Transverse colon (tissue), 4 donors: ENCODE data around the gene MGAT3. TPM values are rescaled to one million over a fixed set of nuclear protein-coding genes. Genes with fewer than 3 reads are reported as not detected.

ENCODE experiments used
- DNase-seq: peaks from one replicate; pipeline ENCODE4 v3.0.0-alpha.2; 2019
- H3K27ac ChIP-seq, 4 donors: fragments of 200-600 bp; sonication (generic); 2 replicates each; pipeline ENCODE4 v1.5.1; 2016 to 2018; ENCODE audit warnings: inconsistent platforms in 4 of 4
- H3K27me3 ChIP-seq: fragments of 200-600 bp; sonication (generic); 2 replicates; pipeline ENCODE4 v1.5.1; 2017; ENCODE audit warnings: inconsistent platforms
- H3K36me3 ChIP-seq, 4 donors: fragments of 200-600 bp; sonication (generic); 2 replicates each; pipeline ENCODE4 v1.5.1; 2017 to 2019; ENCODE audit warnings: inconsistent platforms in 4 of 4
- H3K4me1 ChIP-seq, 4 donors: fragments of 200-600 bp; sonication (generic); 2 replicates each; pipeline ENCODE4 v1.5.1; 2017 to 2020; ENCODE audit warnings: inconsistent platforms in 4 of 4
- H3K4me3 ChIP-seq, 4 donors: fragments of 200-600 bp; sonication (generic); 1 replicate in 1 of 4; 2 replicates in 3 of 4; pipeline versions ENCODE4 v1.5.1 to v1.6.1; 2017 to 2019; ENCODE audit warnings: inconsistent platforms in 4 of 4
- H3K9me3 ChIP-seq, 2 donors: fragments of 200-600 bp; sonication (generic); 2 replicates each; pipeline ENCODE4 v1.5.1; 2017 to 2019; ENCODE audit warnings: inconsistent platforms in 2 of 2
- EP300 ChIP-seq: sonication (generic); formaldehyde crosslinking; IDR thresholded peaks from one replicate; pipeline ENCODE4 v1.6.1; 2017; ENCODE audit warnings: antibody characterized with exemption, low read depth
- POLR2A ChIP-seq: fragments of 450-650 bp; IDR thresholded peaks from one replicate; pipeline ENCODE4 v1.6.1; 2016; ENCODE audit warnings: antibody characterized with exemption, mild to moderate bottlenecking, moderate library complexity
- POLR2AphosphoS5 ChIP-seq, 3 donors: sonication (generic); formaldehyde crosslinking; IDR thresholded peaks; one replicate each; pipeline ENCODE4 v1.6.1; 2016; ENCODE audit warnings: antibody characterized with exemption in 3 of 3
- WGBS, 2 donors: methylation state at CpG; one replicate each; pipeline ENCODE4 v1.1.5; 2018; ENCODE audit warnings: low coverage in 1 of 2; 5-methylcytosine and 5-hydroxymethylcytosine counted together
- in situ Hi-C, 4 donors: fragments of 200-750 bp; cut with MboI; loops; one replicate each; pipeline versions ENCODE4 v1.15.0 to v1.15.1; 2017; ENCODE audit warnings: low sequenced_read_pairs in 3 of 4, low pct_ligation_motif_present in 1 of 4, low pct_unique_long_range_greater_than_20kb in 1 of 4
- intact Hi-C: fragments of 100-400 bp; cut with DNase I; formaldehyde crosslinking; loops from one replicate; pipeline ENCODE4 v1.15.1; 2023; ENCODE audit warnings: low total_unique reads
- total RNA-seq, 4 donors: library from RNA; depleted of rRNA; stranded (reverse); fragments of >200 nt; gene quantifications; one replicate each; pipeline ENCODE4 v1.1.0, GENCODE V29; 2016
- TF ChIP-seq, protein P1 (sequence below), 5 experiments: fragments of 200-600 bp in 3 of 5; fragments of 450-650 bp in 2 of 5; sonication (generic) in 3 of 5; IDR thresholded peaks; 1 replicate in 2 of 5; 2 replicates in 3 of 5; pipeline ENCODE4 v1.5.1; 2016 to 2017; ENCODE audit warnings: antibody characterized with exemption in 5 of 5, inconsistent platforms in 3 of 5, mild to moderate bottlenecking in 2 of 5, moderate library complexity in 1 of 5

MGAT3 gene
- total RNA-seq, 4 donors from 2014 or later = 1.2 to 10.1 (median 5.2) TPM

GRCh38 chr22:39428597-39429071, 28.2 kb upstream of the MGAT3 start:
- no peaks in the 10 kb centered on the region for H3K27me3 ChIP-seq
- intact Hi-C loops = no loop called here
- peaks cover 0 to 12% (median 10%) of the 10 kb centered on the region in 4 donors for H3K4me1 ChIP-seq
- in situ Hi-C loops = no loop called here
- H3K36me3 ChIP-seq = peaks cover 0 to 32% (median 12%) of the 10 kb centered on the region in 4 donors
- peak overlapping the region in 2 of 4 donors; percentile 56 to 72 for H3K27ac ChIP-seq
- TF ChIP-seq, protein P1, sequence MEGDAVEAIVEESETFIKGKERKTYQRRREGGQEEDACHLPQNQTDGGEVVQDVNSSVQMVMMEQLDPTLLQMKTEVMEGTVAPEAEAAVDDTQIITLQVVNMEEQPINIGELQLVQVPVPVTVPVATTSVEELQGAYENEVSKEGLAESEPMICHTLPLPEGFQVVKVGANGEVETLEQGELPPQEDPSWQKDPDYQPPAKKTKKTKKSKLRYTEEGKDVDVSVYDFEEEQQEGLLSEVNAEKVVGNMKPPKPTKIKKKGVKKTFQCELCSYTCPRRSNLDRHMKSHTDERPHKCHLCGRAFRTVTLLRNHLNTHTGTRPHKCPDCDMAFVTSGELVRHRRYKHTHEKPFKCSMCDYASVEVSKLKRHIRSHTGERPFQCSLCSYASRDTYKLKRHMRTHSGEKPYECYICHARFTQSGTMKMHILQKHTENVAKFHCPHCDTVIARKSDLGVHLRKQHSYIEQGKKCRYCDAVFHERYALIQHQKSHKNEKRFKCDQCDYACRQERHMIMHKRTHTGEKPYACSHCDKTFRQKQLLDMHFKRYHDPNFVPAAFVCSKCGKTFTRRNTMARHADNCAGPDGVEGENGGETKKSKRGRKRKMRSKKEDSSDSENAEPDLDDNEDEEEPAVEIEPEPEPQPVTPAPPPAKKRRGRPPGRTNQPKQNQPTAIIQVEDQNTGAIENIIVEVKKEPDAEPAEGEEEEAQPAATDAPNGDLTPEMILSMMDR (IDR thresholded peaks at IDR 0.05) = no peak
- TF ChIP-seq POLR2A (no peak), POLR2AphosphoS5 (IDR thresholded peaks at IDR 0.05) (no peak), EP300 (no peak)
- H3K4me3 ChIP-seq = no peak overlapping the region
- WGBS, 2 donors = 86% methylated on average over 8 of the region's 10 CpGs; no CpG with 5 or more reads in 1 of the 2 donors
- no peaks in the 10 kb centered on the region for H3K9me3 ChIP-seq
- no peak for DNase-seq

DNA sequence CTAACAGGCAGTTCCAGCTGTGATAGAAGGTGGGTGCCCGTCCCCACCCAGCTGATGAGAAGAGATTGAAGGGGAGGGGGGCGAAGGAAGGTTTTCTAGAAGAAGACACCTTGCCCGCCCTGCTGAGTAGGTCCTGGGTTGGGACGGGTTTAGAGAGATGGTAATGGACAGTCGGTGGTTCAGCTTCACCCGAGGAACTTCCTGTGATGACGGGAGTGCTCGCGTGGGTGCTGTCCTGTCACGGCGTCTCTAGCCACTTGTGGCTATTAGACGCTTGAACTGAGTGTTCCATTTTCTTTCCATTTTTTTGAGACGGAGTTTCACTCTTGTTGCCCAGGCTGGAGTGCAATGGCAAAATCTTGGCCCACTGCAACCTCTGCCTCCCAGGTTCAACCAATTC, 27.6 kb upstream of the MGAT3 start:
- Histone ChIP-seq H3K4me3 (no peak overlapping the region), H3K4me1 (peaks cover 0 to 12% (median 10%) of the 10 kb centered on the region in 4 donors), H3K9me3 (no peaks in the 10 kb centered on the region), H3K27ac (peak overlapping the region in 2 of 4 donors; percentile 56 to 72), H3K36me3 (peaks cover 0 to 32% (median 12%) of the 10 kb centered on the region in 4 donors), H3K27me3 (no peaks in the 10 kb centered on the region)
- TF ChIP-seq EP300 (no peak), POLR2A (no peak), POLR2AphosphoS5 (IDR thresholded peaks at IDR 0.05) (no peak)
- TF ChIP-seq, protein P1 (IDR thresholded peaks at IDR 0.05) = no peak
- WGBS, 2 donors = 90% methylated on average over 13 of the region's 13 CpGs; no CpG with 5 or more reads in 1 of the 2 donors
- intact Hi-C loops = no loop called here
- in situ Hi-C loops = no loop called here
- no peak for DNase-seq

DNA sequence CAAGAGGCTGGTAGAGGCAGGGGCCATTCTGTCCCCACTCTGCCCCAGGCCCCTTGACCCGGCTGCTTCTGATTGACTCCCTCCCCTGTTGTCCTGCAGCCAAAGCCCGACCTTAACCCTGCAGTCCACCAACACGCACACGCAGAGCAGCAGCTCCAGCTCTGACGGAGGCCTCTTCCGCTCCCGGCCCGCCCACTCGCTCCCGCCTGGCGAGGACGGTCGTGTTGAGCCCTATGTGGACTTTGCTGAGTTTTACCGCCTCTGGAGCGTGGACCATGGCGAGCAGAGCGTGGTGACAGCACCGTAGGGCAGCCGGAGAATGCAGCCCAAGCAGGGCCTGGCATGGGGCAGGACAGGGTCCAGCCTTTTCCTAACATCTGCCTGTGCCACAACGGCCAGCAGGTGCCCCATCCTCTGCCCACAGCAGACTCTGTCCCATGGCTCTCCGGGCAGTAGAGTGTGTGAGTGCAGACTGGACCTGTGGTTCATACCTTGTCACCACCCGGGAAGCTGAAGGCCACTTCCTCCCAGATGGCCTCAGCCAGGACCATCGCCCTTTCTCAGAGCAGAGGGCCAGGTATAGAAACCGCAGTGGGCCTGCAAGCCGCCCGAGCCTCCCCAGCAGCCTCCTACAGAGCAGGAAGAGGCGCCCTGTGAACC, 26.8 kb upstream of the MGAT3 start:
- Histone ChIP-seq H3K4me1 (peaks cover 0 to 12% (median 10%) of the 10 kb centered on the region in 4 donors), H3K4me3 (no peak overlapping the region), H3K9me3 (no peaks in the 10 kb centered on the region), H3K36me3 (peaks cover 0 to 32% (median 12%) of the 10 kb centered on the region in 4 donors), H3K27ac (peak overlapping the region; percentile 69 to 79 (median 73)), H3K27me3 (no peaks in the 10 kb centered on the region)
- DNase-seq = no peak
- in situ Hi-C loops = no loop called here
- intact Hi-C loops = no loop called here
- TF ChIP-seq, protein P1 (IDR thresholded peaks at IDR 0.05) = no peak
- no peak for TF ChIP-seq POLR2A
- 88% methylated on average over 25 of the region's 27 CpGs; no CpG with 5 or more reads in 1 of the 2 donors for whole genome bisulfite sequencing, 2 donors

DNA sequence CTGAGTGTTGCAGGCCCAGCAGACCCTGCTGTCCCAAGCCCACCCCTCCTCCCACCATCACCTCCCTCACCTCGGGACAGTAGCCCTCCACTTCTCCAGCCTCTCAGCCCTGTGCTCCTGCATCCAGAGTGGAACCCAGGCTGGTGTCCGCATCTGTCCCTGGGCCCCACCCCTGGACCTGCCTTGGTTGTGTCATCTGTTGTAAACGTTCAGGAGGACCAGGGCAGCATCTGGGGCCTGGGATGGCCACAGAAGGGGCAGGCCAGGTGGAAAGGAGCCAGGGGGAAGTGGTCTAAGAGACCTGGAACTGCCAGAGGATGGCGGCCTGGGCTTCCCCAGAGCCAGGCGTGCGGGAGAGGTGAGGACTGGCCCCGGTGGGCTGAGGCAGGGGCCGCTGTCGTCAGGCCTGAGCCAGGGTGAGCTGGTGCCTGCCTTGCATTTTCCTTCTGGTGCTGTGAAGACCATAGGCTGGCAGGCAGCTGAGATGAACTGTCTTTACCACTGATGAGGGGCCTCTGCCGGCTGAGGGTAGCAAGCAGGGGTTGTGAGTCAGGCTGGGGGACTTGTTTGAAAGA, 26.1 kb upstream of the MGAT3 start:
- Histone ChIP-seq H3K27me3 (no peaks in the 10 kb centered on the region), H3K4me1 (peaks cover 0 to 12% (median 10%) of the 10 kb centered on the region in 4 donors), H3K36me3 (peaks cover 0 to 31% (median 12%) of the 10 kb centered on the region in 4 donors), H3K27ac (peak overlapping the region; percentile 69 to 79 (median 73)), H3K9me3 (no peaks in the 10 kb centered on the region), H3K4me3 (no peak overlapping the region)
- TF ChIP-seq EP300 (no peak), POLR2AphosphoS5 (IDR thresholded peaks at IDR 0.05) (no peak), POLR2A (no peak)
- TF ChIP-seq, protein P1 (IDR thresholded peaks at IDR 0.05) = no peak
- in situ Hi-C loops = no loop called here
- no peak for DNase-seq
- intact Hi-C loops = no loop called here
- WGBS, 2 donors = 67 to 80% methylated on average over 1 to 6 of the region's 10 CpGs
